Measurements from ENCODE around the gene ADGRL1.

DNA sequence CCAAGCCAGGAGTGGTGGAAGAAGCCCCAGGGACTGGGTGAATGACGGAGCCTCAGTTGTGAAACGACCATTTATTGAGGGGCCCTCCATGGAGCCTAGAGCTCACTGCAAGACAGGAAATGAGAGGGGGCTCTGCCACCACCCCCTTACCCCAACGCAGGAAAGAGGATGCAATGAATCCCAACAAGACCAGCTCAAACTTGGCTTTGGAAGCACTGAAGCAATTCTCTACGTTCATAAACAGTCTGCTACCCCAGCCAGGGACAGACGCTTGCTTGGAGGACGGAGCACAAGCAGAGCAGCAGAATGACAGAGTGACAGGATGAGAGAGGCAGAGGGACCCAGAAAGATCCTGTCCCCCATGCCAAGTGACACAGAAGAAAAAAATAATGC is 89.4 kb downstream of the ADGRL1 start:
- TF ChIP-seq, protein P1, sequence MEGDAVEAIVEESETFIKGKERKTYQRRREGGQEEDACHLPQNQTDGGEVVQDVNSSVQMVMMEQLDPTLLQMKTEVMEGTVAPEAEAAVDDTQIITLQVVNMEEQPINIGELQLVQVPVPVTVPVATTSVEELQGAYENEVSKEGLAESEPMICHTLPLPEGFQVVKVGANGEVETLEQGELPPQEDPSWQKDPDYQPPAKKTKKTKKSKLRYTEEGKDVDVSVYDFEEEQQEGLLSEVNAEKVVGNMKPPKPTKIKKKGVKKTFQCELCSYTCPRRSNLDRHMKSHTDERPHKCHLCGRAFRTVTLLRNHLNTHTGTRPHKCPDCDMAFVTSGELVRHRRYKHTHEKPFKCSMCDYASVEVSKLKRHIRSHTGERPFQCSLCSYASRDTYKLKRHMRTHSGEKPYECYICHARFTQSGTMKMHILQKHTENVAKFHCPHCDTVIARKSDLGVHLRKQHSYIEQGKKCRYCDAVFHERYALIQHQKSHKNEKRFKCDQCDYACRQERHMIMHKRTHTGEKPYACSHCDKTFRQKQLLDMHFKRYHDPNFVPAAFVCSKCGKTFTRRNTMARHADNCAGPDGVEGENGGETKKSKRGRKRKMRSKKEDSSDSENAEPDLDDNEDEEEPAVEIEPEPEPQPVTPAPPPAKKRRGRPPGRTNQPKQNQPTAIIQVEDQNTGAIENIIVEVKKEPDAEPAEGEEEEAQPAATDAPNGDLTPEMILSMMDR (IDR thresholded peaks at IDR 0.05), result no peak
- no peak for TF ChIP-seq EP300 (IDR thresholded peaks at IDR 0.05; ENCODE audit: low read depth)
